ENCODE data around the gene PKHD1. TPM values are rescaled to one million over a fixed set of nuclear protein-coding genes. Genes with fewer than 3 reads are reported as not detected.

The PKHD1 gene
- total RNA-seq, 4 donors from 2014 or later: 0.11 to 0.68 (median 0.42) TPM

DNA sequence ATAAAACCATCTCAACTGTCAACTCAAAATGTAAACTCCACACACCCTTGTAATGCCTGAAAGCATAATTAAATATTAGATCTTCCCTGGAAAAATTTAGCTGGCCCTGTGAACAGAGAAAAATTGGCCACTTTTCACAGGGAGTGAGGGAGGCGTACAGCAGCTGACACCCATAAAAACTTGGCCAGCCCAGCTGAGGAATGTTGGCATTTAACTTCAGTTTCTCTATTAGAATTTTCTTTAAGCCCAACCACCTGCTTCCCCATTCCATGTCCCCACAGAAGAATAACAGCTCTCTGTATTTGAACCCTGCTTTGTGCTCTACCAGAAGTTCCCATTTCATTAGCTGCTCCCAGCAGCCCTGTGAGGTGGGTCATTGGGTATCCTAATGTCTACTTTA is 41.0 kb downstream of the PKHD1 start:
- DNase-seq (ENCODE audit: low spot score in 2 of 2): no peak
- H3K27ac ChIP-seq: no peak overlapping the region
- H3K27me3 ChIP-seq: no peaks in the 10 kb centered on the region
- H3K4me3 ChIP-seq: no peak overlapping the region
- no peaks in the 10 kb centered on the region for H3K9me3 ChIP-seq
- H3K36me3 ChIP-seq: no peaks in the 10 kb centered on the region
- H3K4me1 ChIP-seq: peaks cover 4% of the 10 kb centered on the region
- TF ChIP-seq EP300 (IDR thresholded peaks at IDR 0.05) (no peak), POLR2AphosphoS5 (IDR thresholded peaks at IDR 0.05) (no peak), CTCF (IDR thresholded peaks at IDR 0.05) (no peak), POLR2A (IDR thresholded peaks at IDR 0.05) (no peak)
- 24% methylated on average over 1 of the region's 1 CpG for WGBS

DNA sequence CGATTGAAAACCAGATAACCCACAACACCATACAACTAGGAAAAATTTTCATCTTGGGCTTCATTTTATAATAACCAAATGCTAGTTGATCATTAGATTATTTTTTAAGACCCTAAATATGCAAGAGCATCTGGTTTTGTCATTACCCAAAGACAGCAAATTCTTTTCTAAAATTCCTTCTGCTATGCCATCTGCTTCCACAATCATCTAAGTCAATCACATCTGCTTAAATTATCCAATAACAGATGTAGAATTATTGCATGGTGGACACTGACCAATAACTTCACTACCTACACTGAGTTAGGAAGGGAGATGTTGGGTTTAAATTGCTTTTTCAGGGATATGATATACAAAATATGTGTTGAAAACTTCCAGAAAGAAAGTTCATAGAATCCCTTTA is 41.9 kb downstream of the PKHD1 start:
- 72% methylated on average over 1 of the region's 1 CpG for WGBS
- no peak for DNase-seq (ENCODE audit: low spot score in 2 of 2)
- no peak for TF ChIP-seq POLR2AphosphoS5 (IDR thresholded peaks at IDR 0.05)
- TF ChIP-seq POLR2A (IDR thresholded peaks at IDR 0.05): no peak
- no peak for TF ChIP-seq CTCF (IDR thresholded peaks at IDR 0.05)
- TF ChIP-seq EP300 (IDR thresholded peaks at IDR 0.05): no peak
- no peaks in the 10 kb centered on the region for H3K9me3 ChIP-seq
- no peak overlapping the region for H3K27ac ChIP-seq
- H3K4me3 ChIP-seq: no peak overlapping the region
- H3K4me1 ChIP-seq: peaks cover 4% of the 10 kb centered on the region
- H3K27me3 ChIP-seq: no peaks in the 10 kb centered on the region
- H3K36me3 ChIP-seq: no peaks in the 10 kb centered on the region

DNA sequence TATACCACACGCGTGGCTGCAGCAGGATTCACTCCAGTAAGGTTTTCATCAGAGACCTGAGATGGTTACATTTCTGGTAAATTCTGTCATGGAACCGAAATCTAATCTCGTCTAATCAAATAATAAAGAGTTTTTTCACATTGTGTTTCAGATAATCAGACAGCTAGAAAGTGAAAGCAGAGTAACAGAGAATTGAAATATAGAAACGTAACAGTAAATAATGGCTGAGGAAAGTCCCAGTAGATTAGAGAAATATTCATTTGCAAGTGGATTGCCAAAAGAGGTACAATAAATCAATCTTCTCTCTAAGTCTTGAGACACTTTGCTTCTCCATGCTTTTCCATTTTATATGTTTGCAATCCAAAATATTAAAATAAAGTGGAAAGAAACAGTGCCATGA is 42.4 kb downstream of the PKHD1 start:
- 53% methylated on average over 5 of the region's 5 CpGs for WGBS
- H3K4me1 ChIP-seq: peaks cover 4% of the 10 kb centered on the region
- TF ChIP-seq EP300 (IDR thresholded peaks at IDR 0.05): no peak
- TF ChIP-seq POLR2AphosphoS5 (IDR thresholded peaks at IDR 0.05): no peak
- TF ChIP-seq CTCF (IDR thresholded peaks at IDR 0.05): no peak
- TF ChIP-seq POLR2A (IDR thresholded peaks at IDR 0.05): no peak
- no peak for DNase-seq (ENCODE audit: low spot score in 2 of 2)
- H3K9me3 ChIP-seq: no peaks in the 10 kb centered on the region
- no peaks in the 10 kb centered on the region for H3K27me3 ChIP-seq
- H3K36me3 ChIP-seq: no peaks in the 10 kb centered on the region
- H3K27ac ChIP-seq: no peak overlapping the region
- H3K4me3 ChIP-seq: no peak overlapping the region

GRCh38 chr6:52042141-52042885 is 45.1 kb downstream of the PKHD1 start:
- 94% methylated on average over 2 of the region's 2 CpGs for WGBS
- H3K36me3 ChIP-seq: no peaks in the 10 kb centered on the region
- H3K27me3 ChIP-seq: no peaks in the 10 kb centered on the region
- no peak overlapping the region for H3K4me3 ChIP-seq
- DNase-seq (ENCODE audit: low spot score in 2 of 2): no peak
- H3K9me3 ChIP-seq: no peaks in the 10 kb centered on the region
- TF ChIP-seq EP300 (IDR thresholded peaks at IDR 0.05) (no peak), POLR2A (IDR thresholded peaks at IDR 0.05) (no peak), CTCF (IDR thresholded peaks at IDR 0.05) (no peak), POLR2AphosphoS5 (IDR thresholded peaks at IDR 0.05) (no peak)
- H3K27ac ChIP-seq: no peak overlapping the region
- H3K4me1 ChIP-seq: peaks cover 4% of the 10 kb centered on the region

DNA sequence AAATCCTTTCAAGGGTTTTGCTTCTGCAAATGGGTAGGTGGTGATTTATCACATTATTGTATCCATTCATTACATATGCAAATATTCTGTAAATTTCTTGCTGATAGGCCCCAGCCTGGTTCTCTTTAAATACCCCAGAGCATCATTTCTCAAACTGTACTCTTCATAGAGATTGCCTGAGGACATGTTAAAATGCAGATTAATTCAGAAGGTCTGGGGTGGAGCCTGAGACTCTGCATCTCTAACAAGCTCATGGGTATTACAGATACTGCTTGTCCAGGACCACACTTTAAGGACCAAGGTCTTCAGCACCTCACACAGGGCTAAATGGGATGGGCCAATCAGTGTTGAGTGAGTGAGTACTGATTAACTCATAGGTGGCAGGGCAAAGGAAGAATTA is 46.3 kb downstream of the PKHD1 start:
- no peak for DNase-seq (ENCODE audit: low spot score in 2 of 2)
- H3K4me3 ChIP-seq: no peak overlapping the region
- no peaks in the 10 kb centered on the region for H3K27me3 ChIP-seq
- no peaks in the 10 kb centered on the region for H3K9me3 ChIP-seq
- no peak overlapping the region for H3K27ac ChIP-seq
- TF ChIP-seq POLR2A (IDR thresholded peaks at IDR 0.05) (no peak), EP300 (IDR thresholded peaks at IDR 0.05) (no peak), CTCF (IDR thresholded peaks at IDR 0.05) (no peak), POLR2AphosphoS5 (IDR thresholded peaks at IDR 0.05) (no peak)
- no peaks in the 10 kb centered on the region for H3K4me1 ChIP-seq
- H3K36me3 ChIP-seq: no peaks in the 10 kb centered on the region

All from suprapubic skin (tissue), 4 donors.